H1 (cell line): ENCODE measurements around the gene SPG11.

Experiments used
- KDM5A ChIP-seq: fragments of 200-600 bp; IDR thresholded peaks from 2 replicates; pipeline ENCODE4 v1.7.1; 2012; ENCODE audit warnings: mild to moderate bottlenecking, low read length, inconsistent platforms, mixed read lengths
- POLR2A ChIP-seq, 2 experiments: IDR thresholded peaks; 1 replicate in 1 of 2; 2 replicates in 1 of 2; pipeline ENCODE4 v1.6.1; 2011; ENCODE audit warnings: low read depth in 2 of 2, low read length in 2 of 2, mild to moderate bottlenecking in 2 of 2; ENCODE audit errors: control extremely low read depth in 1 of 2
- POLR2AphosphoS5 ChIP-seq: IDR thresholded peaks from 2 replicates; pipeline ENCODE4 v1.6.1; 2011; ENCODE audit warnings: low read depth, low read length
- SAP30 ChIP-seq: fragments of 300-600 bp; sonication (generic); IDR thresholded peaks from 2 replicates; pipeline ENCODE4 v1.7.1; 2012; ENCODE audit warnings: low read length, moderate library complexity, mild to moderate bottlenecking, inconsistent platforms; ENCODE audit not compliant: insufficient read depth, insufficient replicate concordance
- ZNF274 ChIP-seq: IDR thresholded peaks from 2 replicates; pipeline ENCODE4 v1.7.0; 2012; ENCODE audit warnings: low read length, borderline replicate concordance; ENCODE audit errors: extremely low read depth
- TF ChIP-seq, protein P1 (sequence below), 3 experiments: IDR thresholded peaks; 1 replicate in 2 of 3; 2 replicates in 1 of 3; pipeline versions ENCODE4 v1.5.1 to v1.6.1; 2011; ENCODE audit warnings: low read length in 3 of 3, mild to moderate bottlenecking in 3 of 3, inconsistent platforms in 2 of 3, low read depth in 1 of 3, moderate library complexity in 1 of 3; ENCODE audit not compliant: insufficient read depth in 1 of 3; ENCODE audit errors: control extremely low read depth in 1 of 3

DNA sequence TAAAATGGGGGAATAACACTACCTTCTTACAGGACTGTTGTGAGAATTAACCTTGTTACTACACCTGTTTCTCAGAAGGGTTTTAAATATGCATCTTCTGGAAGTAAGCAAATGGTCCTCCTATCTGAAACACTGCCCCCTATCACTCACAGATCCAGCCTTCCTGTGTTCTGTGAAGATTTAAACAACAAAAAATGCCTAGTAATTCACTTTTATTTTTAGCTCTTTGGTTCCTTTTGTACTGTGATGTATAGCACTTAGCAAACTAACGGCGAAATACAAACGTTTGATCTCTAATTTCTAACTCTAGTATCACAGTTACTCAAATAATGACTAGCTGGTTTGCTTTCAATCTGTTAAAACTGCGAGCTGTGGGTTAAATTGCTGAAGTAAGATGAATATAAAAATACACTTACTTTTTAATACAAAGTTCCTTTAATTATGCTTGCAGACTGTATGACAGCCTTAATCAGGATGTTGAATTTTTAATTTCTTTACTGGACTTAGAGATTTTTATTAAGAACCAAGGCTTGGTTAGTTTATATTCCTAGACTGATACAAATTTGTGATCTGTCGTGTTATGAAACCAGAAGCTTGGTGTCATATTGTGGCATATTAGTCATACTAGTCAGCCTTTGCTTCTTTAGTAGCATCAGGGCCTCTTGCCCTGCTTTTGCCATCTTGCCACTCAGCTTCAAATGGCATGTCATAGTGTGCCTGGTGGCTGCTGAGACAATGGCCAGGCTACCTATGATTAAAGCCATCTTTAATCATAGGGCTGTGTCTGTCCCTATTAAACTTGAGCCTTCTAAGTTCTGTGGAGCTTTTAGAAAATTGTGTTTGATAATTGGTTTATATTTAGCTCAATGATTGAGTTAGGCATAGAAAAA is 117.3 kb downstream of the SPG11 start:
- TF ChIP-seq POLR2A (IDR thresholded peaks at IDR 0.05; ENCODE audit: control extremely low read depth in 1 of 2, low read depth in 2 of 2, low read length in 2 of 2) (no peak), SAP30 (no peak), KDM5A (no peak), POLR2AphosphoS5 (no peak), ZNF274 (no peak)
- TF ChIP-seq, protein P1, sequence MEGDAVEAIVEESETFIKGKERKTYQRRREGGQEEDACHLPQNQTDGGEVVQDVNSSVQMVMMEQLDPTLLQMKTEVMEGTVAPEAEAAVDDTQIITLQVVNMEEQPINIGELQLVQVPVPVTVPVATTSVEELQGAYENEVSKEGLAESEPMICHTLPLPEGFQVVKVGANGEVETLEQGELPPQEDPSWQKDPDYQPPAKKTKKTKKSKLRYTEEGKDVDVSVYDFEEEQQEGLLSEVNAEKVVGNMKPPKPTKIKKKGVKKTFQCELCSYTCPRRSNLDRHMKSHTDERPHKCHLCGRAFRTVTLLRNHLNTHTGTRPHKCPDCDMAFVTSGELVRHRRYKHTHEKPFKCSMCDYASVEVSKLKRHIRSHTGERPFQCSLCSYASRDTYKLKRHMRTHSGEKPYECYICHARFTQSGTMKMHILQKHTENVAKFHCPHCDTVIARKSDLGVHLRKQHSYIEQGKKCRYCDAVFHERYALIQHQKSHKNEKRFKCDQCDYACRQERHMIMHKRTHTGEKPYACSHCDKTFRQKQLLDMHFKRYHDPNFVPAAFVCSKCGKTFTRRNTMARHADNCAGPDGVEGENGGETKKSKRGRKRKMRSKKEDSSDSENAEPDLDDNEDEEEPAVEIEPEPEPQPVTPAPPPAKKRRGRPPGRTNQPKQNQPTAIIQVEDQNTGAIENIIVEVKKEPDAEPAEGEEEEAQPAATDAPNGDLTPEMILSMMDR (IDR thresholded peaks at IDR 0.05; ENCODE audit: control extremely low read depth in 1 of 3, insufficient read depth in 1 of 3, low read depth in 1 of 3, low read length in 3 of 3), result peak in 1 of 3 experiments; percentile 47; a peak in 1 of 4 replicates
